Thoracic aorta (tissue), 2 donors: ENCODE data around the gene FRMD8. TPM values are rescaled to one million over a fixed set of nuclear protein-coding genes. Genes with fewer than 3 reads are reported as not detected.

ENCODE experiments used
- ATAC-seq: fragments of 150-250 bp; one replicate; pipeline ENCODE4 v1.8.0; 2017; ENCODE audit warnings: low read depth; ENCODE audit not compliant: insufficient number of reproducible peaks, low FRiP score
- DNase-seq: peaks from one replicate; pipeline ENCODE4 v3.0.0-alpha.2; 2020; ENCODE audit warnings: low spot score
- H3K27ac ChIP-seq, 2 donors: fragments of 200-600 bp; sonication (generic); 1 replicate in 1 of 2; 2 replicates in 1 of 2; pipeline ENCODE4 v1.5.1; 2016; ENCODE audit warnings: mild to moderate bottlenecking in 2 of 2, moderate library complexity in 2 of 2
- H3K27me3 ChIP-seq: fragments of 200-600 bp; sonication (generic); replicated peaks from 2 replicates; pipeline ENCODE4 v1.6.0; 2016; ENCODE audit warnings: mild to moderate bottlenecking; ENCODE audit not compliant: insufficient read depth
- H3K36me3 ChIP-seq: fragments of 200-600 bp; sonication (generic); one replicate; pipeline ENCODE4 v1.5.1; 2016
- H3K4me1 ChIP-seq, 2 donors: fragments of 200-600 bp; sonication (generic); 1 replicate in 1 of 2; 2 replicates in 1 of 2; pipeline versions ENCODE4 v1.5.1 to v1.6.0; 2016; ENCODE audit warnings: low read depth in 2 of 2, mild to moderate bottlenecking in 1 of 2; ENCODE audit not compliant: control insufficient read depth in 1 of 2
- H3K4me3 ChIP-seq: fragments of 200-600 bp; sonication (generic); 2 replicates; pipeline ENCODE4 v1.5.1; 2016; ENCODE audit warnings: mild to moderate bottlenecking
- H3K9me3 ChIP-seq: fragments of 200-600 bp; sonication (generic); 2 replicates; pipeline ENCODE4 v1.5.1; 2016
- total RNA-seq, 2 donors: library from RNA; depleted of rRNA; stranded (reverse); fragments of >200 nt; gene quantifications; one replicate each; pipeline versions ENCODE4 v1.1.0 to v1.2.3, GENCODE V29; 2016
- TF ChIP-seq, protein P1 (sequence below): fragments of 200-600 bp; sonication (generic); IDR thresholded peaks from one replicate; pipeline ENCODE4 v1.5.1; 2019; ENCODE audit warnings: antibody characterized with exemption

Gene FRMD8
- total RNA-seq, 2 donors from 2014 or later: 45.2 to 45.9 TPM

DNA sequence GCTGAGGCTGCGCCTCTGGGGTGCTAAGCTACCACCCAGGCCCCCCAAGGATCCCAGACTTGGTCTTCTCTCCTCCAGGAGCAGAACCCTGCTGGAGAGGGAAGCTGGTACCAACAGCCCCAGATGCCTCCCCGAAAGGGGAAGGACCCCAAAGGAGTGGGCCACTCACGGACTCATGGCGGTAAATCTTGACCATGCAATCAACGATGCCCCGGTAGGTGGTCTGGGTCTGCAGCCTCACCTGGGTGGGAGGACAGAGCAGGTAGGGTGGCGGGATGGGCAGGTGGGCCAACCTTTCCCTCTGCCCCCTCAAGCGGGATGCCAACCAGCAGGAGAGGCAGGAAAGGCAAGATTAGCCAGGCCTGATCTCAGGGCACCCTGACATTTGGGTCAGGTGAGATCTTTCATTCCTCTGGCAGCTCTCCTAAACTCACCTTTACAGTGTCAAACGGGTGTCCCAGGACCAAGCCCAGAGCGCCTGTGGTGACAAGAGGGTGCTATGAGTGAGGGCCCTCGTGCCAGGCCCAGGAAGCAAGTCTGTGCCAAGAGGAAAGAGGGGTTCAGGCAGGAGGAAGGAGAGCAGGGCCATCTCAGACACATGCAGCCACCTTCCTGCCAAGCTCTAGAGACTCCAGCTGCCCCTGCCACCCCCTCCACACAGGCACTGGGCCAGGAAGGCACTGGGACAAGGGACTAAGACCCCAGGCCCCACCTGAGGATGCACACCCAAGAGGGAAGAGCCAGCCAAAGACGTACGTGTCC is 6.6 kb upstream of the FRMD8 start:
- Histone ChIP-seq H3K4me1 (peaks cover 9 to 37% of the 10 kb centered on the region in 2 donors), H3K36me3 (no peaks in the 10 kb centered on the region), H3K9me3 (no peaks in the 10 kb centered on the region), H3K4me3 (no peak overlapping the region), H3K27me3 (no peaks in the 10 kb centered on the region), H3K27ac (no peak overlapping the region)
- no peak for ATAC-seq
- no peak for DNase-seq
- TF ChIP-seq, protein P1, sequence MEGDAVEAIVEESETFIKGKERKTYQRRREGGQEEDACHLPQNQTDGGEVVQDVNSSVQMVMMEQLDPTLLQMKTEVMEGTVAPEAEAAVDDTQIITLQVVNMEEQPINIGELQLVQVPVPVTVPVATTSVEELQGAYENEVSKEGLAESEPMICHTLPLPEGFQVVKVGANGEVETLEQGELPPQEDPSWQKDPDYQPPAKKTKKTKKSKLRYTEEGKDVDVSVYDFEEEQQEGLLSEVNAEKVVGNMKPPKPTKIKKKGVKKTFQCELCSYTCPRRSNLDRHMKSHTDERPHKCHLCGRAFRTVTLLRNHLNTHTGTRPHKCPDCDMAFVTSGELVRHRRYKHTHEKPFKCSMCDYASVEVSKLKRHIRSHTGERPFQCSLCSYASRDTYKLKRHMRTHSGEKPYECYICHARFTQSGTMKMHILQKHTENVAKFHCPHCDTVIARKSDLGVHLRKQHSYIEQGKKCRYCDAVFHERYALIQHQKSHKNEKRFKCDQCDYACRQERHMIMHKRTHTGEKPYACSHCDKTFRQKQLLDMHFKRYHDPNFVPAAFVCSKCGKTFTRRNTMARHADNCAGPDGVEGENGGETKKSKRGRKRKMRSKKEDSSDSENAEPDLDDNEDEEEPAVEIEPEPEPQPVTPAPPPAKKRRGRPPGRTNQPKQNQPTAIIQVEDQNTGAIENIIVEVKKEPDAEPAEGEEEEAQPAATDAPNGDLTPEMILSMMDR: no peak

DNA sequence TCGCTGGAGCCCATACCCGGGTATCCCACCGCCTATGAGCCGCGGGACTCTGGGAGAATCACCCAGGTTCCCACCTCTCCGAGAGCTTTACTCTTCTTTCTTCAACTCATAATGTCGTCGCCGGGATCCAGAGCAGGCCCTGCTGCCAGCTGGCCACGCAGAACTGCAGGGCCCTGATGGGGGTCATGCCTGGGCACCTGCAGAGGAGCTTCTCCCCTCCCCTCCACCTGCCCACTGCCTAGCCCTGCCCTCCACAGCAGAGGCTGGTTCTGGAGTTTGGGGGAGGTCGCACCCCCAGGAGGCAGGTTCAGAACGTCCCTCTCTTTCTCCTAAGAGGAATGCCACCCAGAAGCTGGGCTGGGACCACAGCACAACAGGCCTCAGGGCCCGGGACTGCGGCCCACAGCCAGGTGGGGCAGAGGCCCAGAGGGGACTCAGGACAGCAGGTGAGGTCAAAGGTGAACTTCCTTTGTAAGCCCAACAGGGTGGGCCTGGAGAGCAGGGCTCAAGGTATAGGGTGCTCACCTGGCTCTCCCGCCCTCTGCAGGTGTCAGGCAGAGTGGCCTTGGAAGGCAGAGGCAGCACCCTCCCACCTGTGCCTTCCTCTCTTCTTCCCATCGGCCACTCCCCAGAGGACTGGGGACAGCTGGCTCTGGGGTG is 5.8 kb upstream of the FRMD8 start:
- Histone ChIP-seq H3K27ac (no peak overlapping the region), H3K27me3 (no peaks in the 10 kb centered on the region), H3K4me1 (peaks cover 9 to 44% of the 10 kb centered on the region in 2 donors), H3K9me3 (no peaks in the 10 kb centered on the region), H3K36me3 (no peaks in the 10 kb centered on the region), H3K4me3 (no peak overlapping the region)
- no peak for ATAC-seq
- TF ChIP-seq, protein P1: no peak
- DNase-seq: no peak

DNA sequence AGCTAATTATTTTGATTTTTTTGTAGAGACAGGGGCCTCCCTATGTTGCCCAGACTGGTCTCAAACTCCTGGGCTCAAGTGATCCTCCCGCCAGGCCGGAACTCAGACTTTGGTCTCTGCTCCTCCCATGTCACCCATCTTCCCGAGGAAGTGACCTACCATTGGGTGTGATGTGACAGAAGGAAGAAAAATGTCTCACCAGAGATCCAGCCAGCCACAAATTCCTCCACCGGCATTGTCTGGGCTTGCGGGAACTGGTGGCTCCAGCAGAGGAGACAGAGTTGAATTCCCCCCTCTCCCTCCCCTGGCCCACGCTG is 4.8 kb upstream of the FRMD8 start:
- TF ChIP-seq, protein P1: no peak
- ATAC-seq (no peak), DNase-seq (no peak)
- peak overlapping the region; percentile 94 to 97 for H3K27ac ChIP-seq
- H3K4me1 ChIP-seq: peaks cover 9 to 44% of the 10 kb centered on the region in 2 donors
- H3K27me3 ChIP-seq: no peaks in the 10 kb centered on the region
- no peaks in the 10 kb centered on the region for H3K36me3 ChIP-seq
- H3K4me3 ChIP-seq: peak overlapping the region; percentile 73
- H3K9me3 ChIP-seq: no peaks in the 10 kb centered on the region

DNA sequence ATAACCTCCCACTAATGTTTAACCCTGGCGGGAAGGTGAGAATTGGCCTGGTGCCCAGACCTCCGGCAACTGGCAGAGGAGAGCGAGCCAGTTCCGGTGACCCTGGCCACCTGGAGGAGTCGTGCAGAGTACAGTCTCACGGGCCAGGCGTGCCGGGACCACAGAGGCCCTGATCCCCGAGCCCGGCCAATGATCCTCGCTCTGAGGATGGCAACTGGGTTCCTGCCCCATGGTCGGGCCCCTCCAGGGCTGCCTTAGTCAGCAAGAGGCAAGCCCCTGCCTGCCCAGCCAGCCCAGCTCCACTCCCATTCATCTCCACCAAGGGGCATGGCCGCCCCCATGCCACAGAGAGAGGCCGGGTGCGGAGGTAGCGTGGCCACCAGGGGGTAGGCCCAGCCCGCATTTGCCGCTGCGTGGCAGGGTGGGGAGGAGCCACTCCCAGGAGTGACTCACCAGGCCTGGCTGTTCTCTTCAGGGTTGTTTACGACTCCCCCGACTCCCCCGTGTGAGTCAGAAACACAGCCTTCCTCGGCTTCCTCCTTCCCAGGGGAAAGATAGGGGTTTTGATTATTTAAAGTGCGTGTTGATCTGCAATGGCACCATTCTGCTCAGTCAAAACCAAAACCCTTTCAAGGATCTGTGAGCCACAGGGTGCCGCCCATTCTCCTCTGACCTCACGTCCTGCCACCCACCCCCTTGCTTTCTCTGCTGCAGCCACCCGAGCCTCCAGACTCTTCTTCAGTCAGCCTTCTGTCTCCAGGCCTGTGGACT is 4.2 kb upstream of the FRMD8 start, which contains the start of gene SLC25A45:
SLC25A45 (minus strand) TSS at position 614 of the 771 bp plus-strand sequence. CDS start 695 bp downstream, outside the sequence.
- peak within 1 kb of the TSS; percentile 73 for H3K4me3 ChIP-seq
- peak within 1 kb of the TSS; percentile 94 to 97 for H3K27ac ChIP-seq
- no peaks in the 10 kb centered on the region for H3K36me3 ChIP-seq
- peak; percentile 85 for ATAC-seq
- H3K9me3 ChIP-seq: no peaks in the 10 kb centered on the region
- H3K4me1 ChIP-seq: peaks cover 12 to 48% of the 10 kb centered on the region in 2 donors
- TF ChIP-seq, protein P1: peak; percentile 90
- no peaks in the 10 kb centered on the region for H3K27me3 ChIP-seq
- DNase-seq: peak; percentile 86
